Measurements from ENCODE around the gene GNAS-AS1.
"Not testable (repeated sequence)": the region's sequence is repeated elsewhere in the genome, so short reads cannot be mapped to it uniquely, and the experiment has no call there.

Gene GNAS-AS1

DNA sequence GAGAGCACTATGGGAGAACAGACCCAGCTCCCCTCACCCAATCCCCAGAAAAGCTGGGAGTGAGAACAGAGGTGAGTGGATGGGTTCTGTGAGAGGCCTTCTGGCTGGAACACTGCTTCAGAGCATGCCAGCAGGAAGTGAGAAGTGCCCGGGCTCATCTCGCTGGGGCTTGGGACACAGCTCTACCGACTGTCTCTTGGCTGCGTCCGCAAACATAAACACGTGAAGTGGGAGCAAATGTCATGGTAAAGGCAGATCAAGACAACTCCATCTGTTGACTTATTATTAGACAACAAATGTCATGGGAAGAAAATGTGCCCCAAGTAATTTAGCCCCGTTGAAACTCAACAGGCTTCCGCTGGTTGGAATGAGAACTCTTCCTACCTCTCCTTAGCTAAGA lies 25.9 kb downstream of the GNAS-AS1 start:
- Mint-ChIP-seq H3K27ac (no peak overlapping the region), H3K27me3 (ENCODE audit: low read depth, poor library complexity) (peaks cover 3% of the 10 kb centered on the region), H3K4me3 (no peak overlapping the region)

GRCh38 chr20:58822748-58823730 lies 27.7 kb downstream of the GNAS-AS1 start:
- Mint-ChIP-seq H3K9me3 (peaks cover 10% of the 10 kb centered on the region), H3K27me3 (ENCODE audit: low read depth, poor library complexity) (peaks cover 3% of the 10 kb centered on the region), H3K4me3 (no peak overlapping the region), H3K4me1 (no peaks in the 10 kb centered on the region), H3K36me3 (ENCODE audit: low read depth) (peaks cover 59% of the 10 kb centered on the region), H3K27ac (peak overlapping the region; percentile 39)
- no peak for TF ChIP-seq CTCF (IDR thresholded peaks at IDR 0.05)
- DNase-seq: no peak

More for the DNA sequence above, 25.9 kb downstream of the GNAS-AS1 start:
- no peak for TF ChIP-seq CTCF (IDR thresholded peaks at IDR 0.05)
- H3K4me1 Mint-ChIP-seq: no peaks in the 10 kb centered on the region
- H3K9me3 Mint-ChIP-seq: peaks cover 10% of the 10 kb centered on the region
- no peak for DNase-seq
- H3K36me3 Mint-ChIP-seq (ENCODE audit: low read depth): peaks cover 61% of the 10 kb centered on the region

DNA sequence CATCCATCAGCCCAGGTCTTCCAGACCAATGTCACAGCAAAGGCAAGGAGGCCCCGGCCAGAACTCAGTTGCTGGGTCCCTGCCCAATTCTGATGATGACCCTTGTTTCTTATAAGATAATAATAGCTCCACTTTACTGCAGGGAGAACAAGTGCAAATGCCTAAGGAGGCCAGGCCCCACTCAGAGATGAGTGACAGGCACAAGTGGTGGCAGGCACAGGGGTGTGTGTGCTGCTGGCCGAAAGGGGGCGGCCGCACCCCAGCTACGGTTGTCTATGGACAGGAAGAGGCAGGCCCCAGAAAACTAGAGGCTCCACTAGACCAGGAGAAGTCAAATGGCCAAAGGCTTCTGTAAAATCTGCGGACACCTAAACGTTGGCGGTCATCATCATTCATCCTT lies 28.6 kb downstream of the GNAS-AS1 start:
- Mint-ChIP-seq H3K27me3 (ENCODE audit: low read depth, poor library complexity) (peaks cover 6% of the 10 kb centered on the region), H3K4me1 (no peaks in the 10 kb centered on the region), H3K9me3 (peaks cover 10% of the 10 kb centered on the region), H3K27ac (no peak overlapping the region), H3K4me3 (no peak overlapping the region), H3K36me3 (ENCODE audit: low read depth) (peaks cover 57% of the 10 kb centered on the region)
- no peak for DNase-seq
- TF ChIP-seq CTCF (IDR thresholded peaks at IDR 0.05): no peak

GRCh38 chr20:58820515-58820914 lies 30.2 kb downstream of the GNAS-AS1 start:
- not testable (repeated sequence) for H3K27me3 Mint-ChIP-seq (ENCODE audit: low read depth, poor library complexity); H3K27ac Mint-ChIP-seq; DNase-seq; H3K4me3 Mint-ChIP-seq; H3K4me1 Mint-ChIP-seq
- peaks cover 10% of the 10 kb centered on the region for H3K9me3 Mint-ChIP-seq
- peaks cover 53% of the 10 kb centered on the region for H3K36me3 Mint-ChIP-seq (ENCODE audit: low read depth)

DNA sequence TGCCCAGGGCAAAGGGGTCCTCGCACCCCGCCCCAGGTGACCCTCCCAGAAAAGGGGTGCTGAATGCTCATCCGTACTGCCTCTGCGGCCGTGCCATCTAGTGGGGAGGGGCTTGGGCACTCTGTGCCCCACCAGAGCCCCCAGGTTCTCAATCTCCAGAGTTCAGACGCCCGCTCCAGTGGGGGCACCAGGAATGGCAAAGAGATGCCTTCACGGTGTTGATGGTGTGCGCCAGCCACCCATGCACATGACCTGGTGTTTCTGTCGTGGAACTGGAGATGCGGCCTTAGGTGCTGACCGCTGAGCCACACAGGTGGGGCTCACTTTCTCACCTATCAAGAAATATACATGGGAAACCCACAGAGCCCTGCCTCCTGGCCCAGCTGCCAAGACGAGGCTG lies 30.8 kb downstream of the GNAS-AS1 start:
- Mint-ChIP-seq H3K27me3 (ENCODE audit: low read depth, poor library complexity) (peaks cover 3% of the 10 kb centered on the region), H3K9me3 (peaks cover 10% of the 10 kb centered on the region), H3K36me3 (ENCODE audit: low read depth) (peaks cover 49% of the 10 kb centered on the region), H3K27ac (no peak overlapping the region), H3K4me3 (no peak overlapping the region), H3K4me1 (peaks cover 7% of the 10 kb centered on the region)
- no peak for DNase-seq
- TF ChIP-seq CTCF (IDR thresholded peaks at IDR 0.05): no peak

DNA sequence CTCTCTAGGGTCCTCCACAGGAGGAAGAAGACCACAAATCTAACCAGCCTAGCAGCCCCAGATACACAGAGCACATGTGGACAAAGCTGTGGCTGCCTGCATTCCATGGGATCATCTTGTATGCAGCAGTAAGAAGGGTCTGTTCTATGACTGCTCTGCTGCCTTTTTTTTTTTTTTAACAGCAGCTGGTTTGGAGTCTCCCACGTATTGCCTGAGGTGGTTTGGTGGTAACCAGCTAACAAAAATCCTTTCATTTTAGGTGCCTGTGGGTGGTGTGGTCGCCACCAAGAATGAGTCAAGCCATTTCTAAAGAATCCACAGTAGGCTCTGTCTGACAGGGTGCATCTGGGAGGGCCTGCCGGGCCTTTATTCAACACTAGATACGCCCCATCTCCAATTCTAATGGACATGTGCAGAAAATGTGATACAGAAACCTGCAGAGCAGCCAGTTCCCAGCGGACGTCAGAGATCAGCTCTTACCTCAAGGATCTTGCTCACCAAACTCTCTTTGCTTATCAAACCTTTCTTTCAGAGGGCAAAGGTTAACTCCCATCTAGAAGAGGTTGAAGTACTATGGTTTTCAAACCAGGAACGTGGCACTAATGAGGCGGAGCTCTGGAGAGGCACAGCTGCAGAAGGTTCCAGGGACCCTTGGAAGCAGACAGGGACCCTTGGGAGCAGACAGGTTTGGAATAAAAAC lies 32.0 kb downstream of the GNAS-AS1 start:
- peaks cover 7% of the 10 kb centered on the region for H3K4me1 Mint-ChIP-seq
- H3K27ac Mint-ChIP-seq: no peak overlapping the region
- no peak for DNase-seq
- TF ChIP-seq CTCF (IDR thresholded peaks at IDR 0.05): no peak
- H3K4me3 Mint-ChIP-seq: no peak overlapping the region
- H3K36me3 Mint-ChIP-seq (ENCODE audit: low read depth): peaks cover 44% of the 10 kb centered on the region
- peaks cover 10% of the 10 kb centered on the region for H3K9me3 Mint-ChIP-seq
- H3K27me3 Mint-ChIP-seq (ENCODE audit: low read depth, poor library complexity): peaks cover 6% of the 10 kb centered on the region
